GM19438 (cell line): Measurements from ENCODE around the gene PRKCE.

Experiments
- ATAC-seq: cut with Tn5 transposase; IDR thresholded peaks from one replicate; pipeline ENCODE4 v1.9.1; 2021; ENCODE audit warnings: low read depth; ENCODE audit not compliant: unreplicated experiment

The PRKCE gene

DNA sequence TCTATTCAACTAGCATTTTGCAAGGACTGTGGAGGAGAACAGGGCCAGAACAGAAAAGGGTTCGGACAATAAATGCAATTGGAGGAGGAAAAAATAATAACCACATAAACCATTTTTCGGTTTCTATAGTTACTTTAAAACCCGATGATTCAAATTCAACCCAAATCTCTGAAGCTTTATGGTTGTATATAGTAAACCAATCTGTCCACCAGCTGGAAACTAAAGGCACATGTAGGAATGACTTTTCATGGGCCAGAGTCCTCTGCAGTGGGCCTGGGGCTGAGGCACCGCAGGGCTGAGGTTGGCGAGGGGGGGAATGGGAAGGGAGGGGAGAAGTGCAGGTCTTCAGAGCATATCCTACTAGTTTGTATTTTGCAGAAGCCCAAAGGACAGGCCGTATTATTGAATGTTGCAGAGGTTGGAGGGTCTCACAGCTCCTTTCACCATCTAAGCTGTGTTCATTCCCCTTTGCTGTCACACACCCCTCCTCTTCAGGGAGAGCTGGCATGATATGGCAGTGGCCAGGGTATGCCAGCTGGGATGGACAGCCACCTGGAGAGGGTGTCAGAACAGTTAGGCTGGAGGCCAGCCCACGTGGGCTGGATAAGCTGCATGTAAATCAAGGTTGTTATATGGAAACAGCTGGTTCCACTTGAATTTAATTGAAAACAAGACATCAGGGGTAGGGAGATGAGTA, 267.1 kb downstream of the PRKCE start:
- ATAC-seq, result no peak

DNA sequence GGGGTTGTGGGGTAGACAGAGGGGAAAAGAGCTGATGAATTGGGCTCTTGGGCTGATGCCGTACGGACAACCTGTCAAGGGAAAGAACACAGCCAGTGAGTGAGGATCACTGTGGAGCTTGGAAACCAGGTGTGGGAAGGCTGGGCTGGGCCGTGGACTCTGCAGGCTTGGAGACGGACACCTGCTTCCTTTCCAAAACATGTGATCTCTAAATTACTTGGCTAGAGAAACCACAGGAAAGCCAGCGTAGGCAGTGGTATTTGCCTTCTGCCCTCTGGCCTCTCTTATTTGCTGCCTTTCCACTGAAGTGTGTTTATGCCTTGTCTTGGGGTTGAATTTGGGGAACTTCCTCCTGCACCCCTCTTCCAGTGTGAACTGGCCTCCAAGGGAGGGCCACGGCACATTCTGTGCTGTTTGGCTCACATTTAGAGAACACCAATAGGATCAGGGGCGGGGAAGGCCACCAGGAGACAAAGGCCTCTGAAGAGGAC, 267.7 kb downstream of the PRKCE start:
- no peak for ATAC-seq

DNA sequence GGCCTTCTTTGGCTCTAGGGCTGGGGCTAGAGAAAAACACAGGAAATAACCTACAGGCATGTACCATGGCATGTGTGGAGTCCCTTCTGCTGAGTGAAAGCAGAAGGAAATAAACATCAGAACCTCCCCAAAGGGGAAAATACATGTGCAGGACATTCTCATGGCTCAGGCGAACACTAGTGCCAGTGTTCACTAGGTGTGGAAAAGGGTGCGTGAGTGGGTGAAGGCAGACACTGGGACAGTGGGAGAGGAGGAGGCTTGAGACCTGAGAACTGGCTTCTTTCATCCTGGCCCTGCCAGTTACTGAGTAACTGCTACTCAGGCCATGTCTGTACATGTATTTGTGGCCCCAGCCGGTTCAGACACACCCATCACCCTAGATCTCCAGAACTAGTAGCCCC, 268.2 kb downstream of the PRKCE start:
- ATAC-seq, result no peak

DNA sequence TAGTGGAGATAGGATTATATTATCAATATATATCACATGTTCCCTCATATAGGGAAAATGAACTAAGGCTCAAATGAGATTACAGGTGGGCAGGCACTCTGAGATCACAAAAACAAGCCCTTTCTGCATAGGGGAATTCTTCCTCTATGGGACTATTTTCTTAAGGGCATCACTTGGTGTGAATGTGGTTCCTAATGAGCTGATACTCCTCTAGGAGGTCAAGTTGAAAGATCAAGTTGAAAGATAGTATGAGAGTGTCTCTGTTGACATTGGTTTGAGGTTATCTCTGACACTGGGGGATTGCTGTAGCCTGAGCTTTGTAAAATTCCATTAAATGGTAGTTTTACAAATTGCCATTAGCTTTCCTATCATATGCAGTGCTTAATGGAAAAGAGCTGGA, 270.4 kb downstream of the PRKCE start:
- no peak for ATAC-seq

DNA sequence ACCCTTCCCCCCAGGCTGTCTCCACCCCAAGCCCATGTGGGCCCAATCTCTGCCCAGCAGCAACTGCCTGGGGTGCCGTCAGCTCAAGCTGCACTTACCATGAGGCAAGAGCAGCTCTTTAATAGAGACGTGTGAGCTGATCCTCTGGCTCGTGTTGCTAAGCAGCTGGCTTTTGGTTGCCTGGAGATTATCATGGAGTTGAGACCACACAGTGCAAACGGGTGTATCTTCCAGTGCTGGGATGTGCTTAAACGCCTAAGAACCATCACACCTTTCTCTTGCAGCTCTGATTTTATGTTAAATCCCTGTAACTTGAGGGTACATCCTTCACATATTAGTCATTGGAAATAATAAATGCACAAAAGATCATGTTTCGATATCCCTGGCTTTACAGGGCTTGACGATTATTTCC, 271.1 kb downstream of the PRKCE start:
- ATAC-seq, result no peak

DNA sequence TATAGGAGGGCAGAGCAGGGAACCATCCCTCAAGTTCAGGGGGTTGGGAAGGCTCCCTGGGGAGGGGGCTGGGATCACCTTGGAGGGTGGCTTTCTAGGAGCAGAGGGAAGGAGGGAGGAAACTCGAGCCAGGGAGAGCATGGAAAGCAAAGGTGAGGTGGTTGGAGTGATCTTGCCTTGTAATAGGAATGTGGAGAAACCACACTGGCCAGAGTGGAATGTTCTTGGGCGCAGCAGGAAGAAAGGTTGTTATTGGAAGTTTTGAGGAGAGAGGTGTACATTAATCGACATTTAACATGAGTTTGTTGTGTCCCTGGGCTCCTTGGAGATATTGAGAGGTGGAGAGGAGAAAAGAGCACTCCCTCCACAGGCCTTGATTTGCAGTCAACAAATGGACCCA, 272.2 kb downstream of the PRKCE start:
- ATAC-seq, result no peak

DNA sequence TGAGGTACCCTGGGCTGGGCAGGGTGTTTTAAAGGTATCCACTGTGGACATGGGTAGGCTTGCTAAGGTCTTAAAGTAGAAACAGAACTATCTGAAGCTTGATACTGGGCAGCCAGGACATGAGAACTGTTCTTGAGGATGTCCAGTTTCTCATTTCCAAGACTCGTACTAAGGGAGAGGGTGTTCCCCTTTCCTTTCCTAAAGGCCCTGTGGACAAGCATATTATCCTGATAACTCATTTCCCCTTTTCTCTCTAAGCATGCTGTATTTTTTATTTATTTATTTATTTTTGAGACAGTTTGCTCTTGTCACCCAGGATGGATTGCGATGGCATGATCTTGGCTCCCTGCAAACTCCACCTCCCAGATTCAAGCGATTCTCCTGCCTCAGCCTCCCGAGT, 273.6 kb downstream of the PRKCE start:
- no peak for ATAC-seq

DNA sequence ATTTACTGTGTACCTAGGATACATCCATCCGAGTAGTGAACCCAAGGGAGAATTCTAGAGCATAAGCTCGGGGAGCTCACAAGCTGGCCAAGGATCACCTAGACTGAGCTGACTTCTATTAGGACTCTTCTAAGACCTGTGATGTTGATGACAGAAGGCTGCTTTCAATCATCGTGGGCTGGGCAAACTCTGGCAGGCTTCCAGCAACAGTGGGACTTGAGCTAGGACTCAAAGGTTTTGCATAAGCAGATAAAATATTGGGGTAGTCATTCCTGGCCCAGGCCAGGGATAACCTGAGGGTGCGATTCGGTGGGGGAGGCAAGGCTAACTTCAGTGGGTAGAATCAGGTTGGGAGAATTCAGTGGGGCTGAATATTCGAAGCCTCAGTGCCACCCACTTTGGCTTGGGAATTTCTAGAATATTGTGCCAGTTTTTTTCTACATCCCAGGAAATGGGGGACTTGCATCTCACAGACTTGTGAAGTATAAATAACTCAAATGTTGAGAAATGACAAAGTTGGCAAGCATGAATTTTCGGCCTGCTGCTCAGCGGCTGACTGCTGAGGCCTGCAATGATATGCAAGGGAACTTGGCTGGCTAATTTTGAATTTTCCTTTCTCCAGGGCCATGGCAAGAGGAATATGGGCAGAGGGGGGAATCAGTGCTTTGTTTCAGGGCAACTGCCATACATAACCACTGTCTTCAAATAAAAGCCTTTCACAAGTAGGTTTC, 274.3 kb downstream of the PRKCE start:
- ATAC-seq, result no peak

DNA sequence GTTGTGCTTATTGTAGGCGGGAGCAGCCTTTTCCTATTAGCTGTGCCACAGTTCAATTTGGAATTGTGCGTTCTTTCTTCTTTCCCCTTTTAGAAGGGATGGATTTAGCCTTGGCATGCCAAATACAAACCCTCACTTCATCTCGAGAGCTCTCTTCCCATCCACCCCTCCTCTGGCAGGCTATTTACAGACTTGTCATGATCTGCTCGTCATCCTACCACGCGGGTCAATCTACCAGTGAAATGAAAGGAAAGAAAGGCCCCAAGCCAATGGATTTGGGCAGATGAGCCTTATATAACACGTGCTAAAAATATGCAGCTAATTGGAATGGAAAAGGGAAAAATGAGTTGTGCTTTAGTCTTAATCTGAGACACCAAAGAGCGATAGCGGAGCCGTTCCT, 277.5 kb downstream of the PRKCE start:
- no peak for ATAC-seq

DNA sequence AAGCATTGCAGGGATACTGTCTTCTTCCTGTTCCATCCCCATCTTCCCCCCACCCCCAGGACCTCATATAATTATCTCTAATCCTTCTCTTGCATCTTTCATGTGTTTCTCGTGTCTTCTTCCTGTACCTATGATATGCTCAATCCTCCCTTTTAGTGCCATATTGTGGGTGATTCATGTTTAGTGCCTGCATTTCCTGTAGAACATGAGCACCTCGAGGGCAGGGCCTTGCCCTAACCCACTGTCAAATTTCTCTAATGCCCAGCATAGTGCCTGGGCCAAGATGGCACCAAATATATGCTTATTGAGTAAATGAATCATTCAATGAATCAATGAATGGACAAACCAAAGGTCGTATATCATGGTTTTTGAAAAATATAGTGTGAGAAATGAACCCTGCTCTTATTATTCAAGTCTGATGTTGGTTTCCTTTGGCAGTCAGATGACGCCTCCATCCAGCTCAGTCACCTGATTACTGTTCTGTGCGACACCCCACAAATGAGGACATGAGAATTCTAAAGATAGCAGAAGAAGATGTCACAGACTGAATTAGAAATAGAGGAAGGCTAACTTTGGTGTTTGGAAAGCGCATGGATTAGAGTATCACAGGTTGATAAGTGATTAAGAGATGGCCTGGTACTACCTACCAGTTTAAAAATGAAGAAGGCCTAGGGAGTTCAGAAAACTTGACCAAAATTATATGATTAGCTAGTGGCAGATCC, 278.4 kb downstream of the PRKCE start:
- ATAC-seq, result no peak

DNA sequence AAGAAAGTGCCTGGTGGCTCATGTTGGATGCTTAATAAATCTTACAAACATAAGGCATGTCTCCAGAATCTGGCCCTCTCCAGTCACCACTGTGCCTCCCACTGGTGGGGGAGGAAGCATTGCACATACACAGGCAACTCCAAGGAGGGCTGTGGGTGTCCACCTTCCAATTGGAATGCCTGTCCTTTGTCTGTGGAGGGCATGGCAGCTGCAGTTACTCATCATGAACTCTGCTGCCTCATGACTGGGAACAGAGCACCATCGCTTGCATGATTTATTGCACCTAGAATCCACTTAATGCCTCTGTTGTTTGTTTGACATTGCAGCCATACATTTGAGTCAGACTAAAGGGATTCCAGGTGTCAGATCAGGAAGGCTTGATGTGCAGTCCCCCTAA, 278.9 kb downstream of the PRKCE start:
- ATAC-seq, result no peak

DNA sequence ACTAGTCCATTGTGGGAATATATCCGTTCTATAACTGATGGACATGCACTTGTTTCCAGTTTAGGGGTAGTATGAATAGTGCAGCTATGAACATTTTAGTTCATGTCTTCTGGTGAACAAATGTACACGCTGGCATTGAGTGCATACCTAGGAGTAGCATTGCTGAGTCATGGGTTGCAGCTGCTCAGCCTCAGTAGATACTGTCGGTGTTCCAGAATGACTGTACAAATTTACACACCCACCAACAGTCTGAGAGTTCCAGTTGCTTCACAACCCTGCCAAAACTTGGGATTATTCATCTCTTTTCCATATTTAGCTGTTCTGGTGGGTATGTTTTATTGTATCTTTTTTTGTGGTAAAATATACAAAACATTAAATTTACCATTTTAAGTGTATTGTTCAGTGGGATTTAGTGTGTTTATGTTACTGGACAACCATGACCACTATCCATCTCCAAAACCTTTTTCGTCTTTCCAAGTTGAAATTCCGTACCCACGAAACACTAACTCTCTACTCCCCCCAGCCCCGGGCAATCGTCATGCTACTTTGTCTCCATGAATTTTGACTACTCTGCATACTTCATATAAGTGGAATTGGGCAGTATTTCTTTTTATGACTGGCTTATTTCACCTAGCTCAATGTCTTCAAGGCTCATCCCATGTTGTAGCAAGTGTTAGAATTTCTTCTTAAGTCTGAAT, 281.0 kb downstream of the PRKCE start:
- ATAC-seq, result no peak

DNA sequence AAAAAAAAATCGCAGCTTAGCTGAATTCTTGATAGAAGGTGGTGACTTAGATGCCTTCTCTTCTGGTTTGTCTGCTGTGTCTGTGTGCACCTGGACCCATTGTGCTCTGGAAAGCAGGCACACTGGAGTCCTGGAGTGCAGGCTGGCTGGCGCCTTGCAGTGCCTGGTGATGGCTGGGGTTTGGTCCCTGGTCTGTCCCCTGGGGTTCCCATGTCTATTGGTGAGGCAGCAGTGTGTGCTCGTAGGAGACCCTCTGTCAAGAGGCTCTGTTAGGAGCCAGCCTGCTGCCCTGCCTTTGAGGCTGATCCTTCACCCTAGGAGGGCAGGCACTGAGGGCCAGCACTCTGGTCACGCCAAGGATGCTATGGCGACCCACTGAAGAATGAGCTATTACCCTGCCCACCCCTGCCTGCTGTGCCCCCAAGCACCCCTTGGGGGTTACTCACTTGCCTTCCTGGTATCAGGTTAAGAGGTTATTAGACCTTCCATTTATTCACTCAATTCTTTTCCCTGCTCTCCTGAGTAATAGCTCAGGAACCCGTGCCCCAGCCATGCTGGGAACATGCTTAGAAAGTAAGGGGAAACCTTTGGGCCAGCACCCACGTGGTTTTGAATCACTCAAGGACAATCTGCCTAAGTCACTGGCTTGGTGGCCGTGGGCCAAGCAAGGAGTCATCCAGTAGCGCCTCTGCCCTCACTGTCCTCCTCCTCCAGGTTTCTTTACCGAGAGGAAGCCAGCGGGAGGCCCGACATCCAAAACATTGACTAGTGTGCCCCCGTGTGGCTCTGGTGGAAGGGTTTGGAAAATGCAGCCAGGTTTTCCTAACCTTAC, 284.5 kb downstream of the PRKCE start:
- no peak for ATAC-seq

DNA sequence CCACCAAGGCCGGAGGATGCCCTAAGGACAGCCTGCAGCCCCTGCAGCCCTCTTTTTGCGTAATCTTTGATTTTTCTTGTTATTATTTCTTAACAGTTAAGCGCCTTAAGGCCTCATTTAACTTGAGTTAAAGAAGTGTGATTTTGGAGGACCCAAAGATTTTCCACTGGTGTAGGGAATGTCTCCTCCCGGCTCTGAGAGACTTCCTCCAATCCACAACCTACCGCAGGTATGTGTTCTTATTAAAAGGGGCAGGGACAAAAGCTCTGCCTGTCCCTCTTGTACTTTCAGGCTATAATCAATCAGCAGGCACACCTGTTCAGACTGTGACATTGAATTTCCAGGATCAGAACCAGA, 285.1 kb downstream of the PRKCE start:
- ATAC-seq, result no peak

DNA sequence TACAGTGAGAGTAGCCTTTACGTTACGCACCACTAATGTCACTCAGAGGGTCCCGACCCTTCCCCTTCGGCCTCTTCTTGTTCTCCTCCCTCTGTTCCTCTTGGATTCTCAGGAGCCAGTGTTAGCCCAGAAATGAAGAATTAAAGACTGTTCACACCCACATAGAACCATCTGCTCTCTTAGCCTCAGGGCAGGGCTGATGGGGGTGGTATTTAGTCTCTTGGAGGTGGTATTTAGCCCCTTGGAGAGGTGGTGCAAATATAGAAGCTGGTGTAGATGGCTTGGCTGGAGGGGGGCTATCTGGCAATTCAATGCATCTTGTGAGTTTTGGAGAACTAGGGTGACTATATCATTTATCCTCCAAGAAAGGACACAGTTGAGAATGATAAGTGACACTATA, 286.5 kb downstream of the PRKCE start:
- ATAC-seq, result no peak

DNA sequence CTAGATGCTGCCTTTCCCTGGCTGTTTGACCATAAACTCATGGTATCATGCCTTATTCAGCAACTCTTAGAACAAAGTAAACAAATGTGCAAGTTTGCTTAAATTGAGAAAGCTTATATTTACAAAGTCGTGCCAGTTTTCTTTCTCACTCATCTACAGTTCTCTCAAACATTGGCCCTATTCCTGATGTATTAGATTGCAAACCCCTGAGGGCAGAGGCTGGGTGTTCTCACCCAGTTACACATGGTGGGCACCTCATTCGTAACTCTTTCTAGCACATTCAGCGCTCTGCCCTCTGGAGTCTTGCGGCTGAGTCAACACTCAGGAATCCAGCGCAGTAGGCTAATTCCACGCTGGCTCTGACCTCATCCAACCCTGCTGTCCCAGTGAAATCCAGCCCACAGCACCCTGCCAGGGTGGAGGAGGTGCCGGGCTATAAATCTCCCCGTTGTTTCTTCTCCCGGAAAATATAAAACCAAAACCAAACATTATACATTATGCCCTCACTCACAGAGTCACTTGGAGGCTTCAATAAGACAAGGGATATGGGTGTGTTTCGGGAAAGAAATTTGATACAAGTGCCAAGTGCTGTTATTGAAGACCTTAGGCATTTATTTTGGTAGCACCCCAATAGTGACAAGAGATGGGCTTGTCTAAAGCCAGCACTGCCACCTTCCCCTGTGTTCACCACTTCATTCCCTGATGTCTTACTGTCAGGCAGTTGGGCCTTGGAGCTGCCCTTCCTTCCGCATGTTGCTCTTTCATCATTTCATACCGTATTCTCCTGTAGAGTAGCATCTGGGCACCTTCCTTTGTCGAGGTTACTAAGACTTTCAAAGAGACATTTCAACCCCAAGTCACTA, 287.4 kb downstream of the PRKCE start:
- no peak for ATAC-seq

DNA sequence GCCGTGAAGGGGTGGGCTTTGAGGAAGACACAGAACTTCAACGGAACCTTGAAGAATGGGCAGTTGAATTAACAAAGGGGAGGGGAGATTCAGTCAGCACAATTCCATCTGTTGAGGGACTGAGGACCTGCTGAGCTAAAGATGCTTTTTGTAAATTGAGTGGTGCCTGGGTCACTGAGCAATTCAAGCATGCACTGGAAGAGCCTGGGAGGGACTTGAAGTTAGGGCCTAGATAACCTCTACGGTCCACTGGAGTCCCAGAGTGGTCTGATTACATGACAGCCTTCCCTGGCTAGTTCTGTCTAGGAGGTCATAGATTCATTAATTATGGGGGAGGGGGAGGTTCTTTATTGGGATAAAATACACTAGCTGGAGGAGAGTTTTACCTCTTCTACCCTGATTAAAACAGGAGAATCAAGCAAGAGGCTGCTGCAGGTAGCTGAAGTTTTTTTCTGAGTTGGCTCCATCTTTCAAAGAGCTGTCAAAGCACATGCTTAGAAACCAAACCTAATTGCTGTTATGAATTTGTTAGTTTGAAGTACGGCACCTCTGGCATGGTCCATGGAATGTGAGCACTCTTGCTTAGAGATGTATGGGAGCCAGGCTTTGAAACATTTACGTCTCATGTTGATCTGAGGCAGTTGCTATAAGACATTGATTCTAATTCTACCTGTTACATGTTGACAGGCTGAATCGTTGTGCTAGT, 290.2 kb downstream of the PRKCE start:
- no peak for ATAC-seq

DNA sequence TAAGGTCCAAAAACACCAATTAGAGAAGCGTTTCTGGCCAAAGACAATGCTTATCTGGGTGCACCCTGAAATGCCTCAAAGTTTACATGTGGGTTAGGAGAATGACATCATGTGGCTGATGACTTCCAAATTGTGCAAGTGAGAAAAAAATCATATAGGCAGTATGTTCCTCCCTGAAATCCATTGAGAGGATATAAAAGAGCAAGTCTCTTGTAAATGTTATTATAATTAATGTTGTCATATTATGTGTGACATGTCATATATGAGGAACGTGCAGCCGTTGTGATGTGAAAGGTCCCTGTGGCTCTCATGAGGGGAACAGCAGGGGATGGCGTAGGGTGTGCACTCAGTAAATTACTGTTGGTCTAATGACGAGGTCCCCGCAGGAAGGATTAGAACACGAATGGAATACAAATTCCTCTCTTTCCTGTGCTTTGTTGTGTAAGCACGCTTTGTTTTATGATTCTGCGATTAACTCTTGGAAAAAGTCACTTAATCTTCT, 290.8 kb downstream of the PRKCE start:
- ATAC-seq, result no peak
